Measurements from ENCODE around the gene EPB41L5. TPM values are rescaled to one million over a fixed set of nuclear protein-coding genes. Genes with fewer than 3 reads are reported as not detected.
"Not testable (repeated sequence)": the region's sequence is repeated elsewhere in the genome, so short reads cannot be mapped to it uniquely, and the experiment has no call there.

The EPB41L5 gene
- 10 to 100 TPM; 16.3 to 24.3 (median 20.3) TPM for total RNA-seq
- 10 to 100 TPM in 2 of 3 donors, 1 to 10 TPM in 1; 8.2 to 16.9 (median 13.2) TPM for polyA plus RNA-seq

GRCh38 chr2:120012771-120013596 is at the start of gene EPB41L5:
Gene EPB41L5 (plus strand): TSS chr2:120013077. CDS start chr2:120019085, 6,008 bp downstream.
- intact Hi-C loops (cut with DNase I), result loop anchor here (2.0 to 10.0 kb wide), 2 partner anchors 162 to 254 kb away; partner anchors contain the start of gene PTPN4
- peak within 1 kb of the TSS; percentile 85 to 91 (median 90) for H3K27ac ChIP-seq

GRCh38 chr2:119981896-119982295 is 31.0 kb upstream of the EPB41L5 start:
- Histone ChIP-seq H3K4me1 (no peaks in the 10 kb centered on the region), H3K27ac (no peak overlapping the region), H3K36me3 (peaks cover 0 to 12% (median 0%) of the 10 kb centered on the region in 4 donors), H3K9me3 (no peaks in the 10 kb centered on the region), H3K4me3 (no peak overlapping the region), H3K27me3 (no peaks in the 10 kb centered on the region)
- intact Hi-C loops (cut with DNase I), result no loop called here
- DNase-seq, result no peak
- TF ChIP-seq EP300 (IDR thresholded peaks at IDR 0.05) (no peak), POLR2A (IDR thresholded peaks at IDR 0.05) (no peak), CTCF (IDR thresholded peaks at IDR 0.05) (no peak), POLR2AphosphoS5 (IDR thresholded peaks at IDR 0.05) (no peak)

More at GRCh38 chr2:120012771-120013596, at the start of gene EPB41L5:
- WGBS, 2 donors, result 0 to 1% methylated on average over 104 of the region's 104 CpGs
- H3K4me1 ChIP-seq, result peaks cover 0 to 18% (median 11%) of the 10 kb centered on the region in 4 donors
- H3K9me3 ChIP-seq, result no peaks in the 10 kb centered on the region
- H3K36me3 ChIP-seq, result no peaks in the 10 kb centered on the region
- no peaks in the 10 kb centered on the region for H3K27me3 ChIP-seq
- TF ChIP-seq POLR2A (IDR thresholded peaks at IDR 0.05), result peak; percentile 44 to 54
- peak; percentile 40 to 77 (median 72) for TF ChIP-seq POLR2AphosphoS5 (IDR thresholded peaks at IDR 0.05)
- TF ChIP-seq CTCF (IDR thresholded peaks at IDR 0.05), result no peak
- peak; percentile 94 for DNase-seq
- H3K4me3 ChIP-seq, result peak within 1 kb of the TSS; percentile 75 to 92 (median 88)

GRCh38 chr2:119982506-119982905 is 30.4 kb upstream of the EPB41L5 start:
- no peaks in the 10 kb centered on the region for H3K27me3 ChIP-seq
- TF ChIP-seq POLR2AphosphoS5 (IDR thresholded peaks at IDR 0.05), result no peak
- 21 to 62% methylated on average over 2 of the region's 2 CpGs for WGBS, 2 donors
- H3K27ac ChIP-seq, result no peak overlapping the region
- H3K9me3 ChIP-seq, result no peaks in the 10 kb centered on the region
- no peaks in the 10 kb centered on the region for H3K4me1 ChIP-seq
- peaks cover 0 to 6% (median 0%) of the 10 kb centered on the region in 4 donors for H3K36me3 ChIP-seq
- no peak overlapping the region for H3K4me3 ChIP-seq
- DNase-seq, result no peak
- intact Hi-C loops (cut with DNase I), result no loop called here

- 66 to 77% methylated on average over 3 of the region's 3 CpGs for WGBS, 2 donors
- Histone ChIP-seq H3K36me3 (no peaks in the 10 kb centered on the region), H3K9me3 (no peaks in the 10 kb centered on the region), H3K4me1 (no peaks in the 10 kb centered on the region), H3K4me3 (no peak overlapping the region), H3K27ac (no peak overlapping the region), H3K27me3 (no peaks in the 10 kb centered on the region)
- intact Hi-C loops (cut with DNase I), result no loop called here
- TF ChIP-seq POLR2AphosphoS5 (IDR thresholded peaks at IDR 0.05) (no peak), POLR2A (IDR thresholded peaks at IDR 0.05) (no peak), EP300 (IDR thresholded peaks at IDR 0.05) (no peak), CTCF (IDR thresholded peaks at IDR 0.05) (no peak)
- DNase-seq, result no peak
Observed at GRCh38 chr2:119983108-119983507, 29.8 kb upstream of the EPB41L5 start.

- no peak overlapping the region for H3K4me3 ChIP-seq
- intact Hi-C loops (cut with DNase I), result no loop called here
Observed at GRCh38 chr2:119996148-119996547, 16.7 kb upstream of the EPB41L5 start.

GRCh38 chr2:119996896-119997891 is 15.7 kb upstream of the EPB41L5 start:
- H3K4me3 ChIP-seq; H3K36me3 ChIP-seq; intact Hi-C loops (cut with DNase I); H3K9me3 ChIP-seq; DNase-seq; H3K27me3 ChIP-seq; H3K27ac ChIP-seq; H3K4me1 ChIP-seq: not testable (repeated sequence)
- 89 to 94% methylated on average over 55 of the region's 55 CpGs for WGBS, 2 donors

More at GRCh38 chr2:119996148-119996547, 16.7 kb upstream of the EPB41L5 start:
- no peak for TF ChIP-seq POLR2A (IDR thresholded peaks at IDR 0.05)
- TF ChIP-seq POLR2AphosphoS5 (IDR thresholded peaks at IDR 0.05), result no peak
- TF ChIP-seq CTCF (IDR thresholded peaks at IDR 0.05), result no peak
- TF ChIP-seq EP300 (IDR thresholded peaks at IDR 0.05), result no peak
- Histone ChIP-seq H3K27me3 (no peaks in the 10 kb centered on the region), H3K4me1 (no peaks in the 10 kb centered on the region), H3K36me3 (no peaks in the 10 kb centered on the region), H3K27ac (no peak overlapping the region), H3K9me3 (no peaks in the 10 kb centered on the region)
- WGBS, 2 donors, result 60 to 79% methylated on average over 3 of the region's 3 CpGs
- DNase-seq, result no peak

Data from sigmoid colon (tissue), 7 donors.